OCI-M2 (cell line): ENCODE data around the gene ATP8A1.
"Not testable (repeated sequence)": the region's sequence is repeated elsewhere in the genome, so short reads cannot be mapped to it uniquely, and the experiment has no call there.

Experiments used
- DNase-seq: peaks from one replicate; lab custom pipeline; 2025; ENCODE audit not compliant: unreplicated experiment; lab: John Stamatoyannopoulos, UW

Gene ATP8A1

GRCh38 chr4:42372303-42372702 lies 284.6 kb downstream of the ATP8A1 start:
- not testable (repeated sequence) for DNase-seq

- no peak for DNase-seq
Observed at GRCh38 chr4:42371305-42372252, 285.3 kb downstream of the ATP8A1 start.

- DNase-seq, result no peak
Observed at GRCh38 chr4:42369489-42369888, 287.4 kb downstream of the ATP8A1 start.

GRCh38 chr4:42366959-42367358 lies 289.9 kb downstream of the ATP8A1 start:
- DNase-seq, result no peak

- DNase-seq, result no peak
Observed at GRCh38 chr4:42364266-42365053, 292.4 kb downstream of the ATP8A1 start.

- no peak for DNase-seq
Observed at GRCh38 chr4:42363614-42364013, 293.3 kb downstream of the ATP8A1 start.

GRCh38 chr4:42362591-42362990 lies 294.3 kb downstream of the ATP8A1 start:
- no peak for DNase-seq

GRCh38 chr4:42361456-42361855 lies 295.4 kb downstream of the ATP8A1 start:
- no peak for DNase-seq

GRCh38 chr4:42360256-42360669 lies 296.6 kb downstream of the ATP8A1 start:
- no peak for DNase-seq

GRCh38 chr4:42359711-42360110 lies 297.2 kb downstream of the ATP8A1 start:
- no peak for DNase-seq
